Panc1 (cell line): ENCODE measurements around the gene CCL2. TPM values are rescaled to one million over a fixed set of nuclear protein-coding genes. Genes with fewer than 3 reads are reported as not detected.

Experiments used
- ATAC-seq: fragments of 200-7000 bp; cut with Tn5 transposase; 2 replicates; pipeline ENCODE4 v1.9.1; 2020; ENCODE audit warnings: mild to moderate bottlenecking, moderate library complexity
- BruUV-seq: library from RNA; stranded (reverse); fragments of 400-500 nt; replicated peaks from 2 replicates; lab custom pipeline; 2021; lab: Mats Ljungman, UMichigan
- CTCF ChIA-PET: fragments of 300-600 bp; sonication (Branson Sonifier 250); formaldehyde crosslinking; loops from one replicate; lab custom pipeline; 2022; ENCODE audit warnings: antibody characterized with exemption; lab: Charles Lee
- POLR2A ChIA-PET: fragments of 300-600 bp; sonication (Branson Sonifier 250); formaldehyde crosslinking; loops from one replicate; lab custom pipeline; 2022; ENCODE audit warnings: antibody characterized with exemption; lab: Charles Lee
- DNase-seq: peaks from one replicate; pipeline ENCODE4 v3.0.0-alpha.2; 2010; ENCODE audit warnings: low read depth, low spot score
- H3K27ac ChIP-seq: 2 replicates; pipeline ENCODE4 v1.5.1; 2011; ENCODE audit warnings: mild to moderate bottlenecking, low read length, inconsistent platforms
- H3K27me3 ChIP-seq: fragments of 200-500 bp; sonication (Bioruptor generic); 2 replicates; pipeline ENCODE4 v1.6.0; 2014; ENCODE audit warnings: low read length, inconsistent platforms; ENCODE audit not compliant: control insufficient read depth, insufficient read depth
- H3K36me3 ChIP-seq: fragments of 200-500 bp; sonication (Bioruptor generic); 2 replicates; pipeline ENCODE4 v1.5.1; 2014; ENCODE audit warnings: inconsistent platforms, mild to moderate bottlenecking, low read length, moderate library complexity; ENCODE audit not compliant: control insufficient read depth, insufficient read depth
- H3K4me1 ChIP-seq: 2 replicates; pipeline ENCODE4 v1.5.1; 2011; ENCODE audit warnings: inconsistent platforms, mild to moderate bottlenecking, low read length, moderate library complexity; ENCODE audit not compliant: control insufficient read depth, insufficient read depth
- H3K4me3 ChIP-seq, 2 experiments: 2 replicates each; pipeline ENCODE4 v1.5.1; 2011 to 2012; ENCODE audit warnings: low read depth in 2 of 2, low read length in 2 of 2, mild to moderate bottlenecking in 2 of 2, inconsistent platforms in 1 of 2, moderate library complexity in 1 of 2
- H3K9me3 ChIP-seq: fragments of 200-500 bp; sonication (Bioruptor generic); 2 replicates; pipeline ENCODE4 v1.5.1; 2014; ENCODE audit warnings: low read depth, mild to moderate bottlenecking, inconsistent platforms, low read length, moderate library complexity; ENCODE audit not compliant: control insufficient read depth, insufficient read depth
- POLR2AphosphoS5 ChIP-seq: IDR thresholded peaks from 2 replicates; pipeline ENCODE4 v1.6.1; 2012; ENCODE audit warnings: mild to moderate bottlenecking, low read depth, low read length, moderate library complexity
- REST ChIP-seq, 2 experiments: IDR thresholded peaks; 2 replicates each; pipeline ENCODE4 v1.6.1; 2011 to 2012; ENCODE audit warnings: low read depth in 2 of 2, control low read depth in 1 of 2, low read length in 1 of 2, mild to moderate bottlenecking in 1 of 2, moderate library complexity in 1 of 2; ENCODE audit not compliant: insufficient read depth in 1 of 2
- SIN3A ChIP-seq: IDR thresholded peaks from 2 replicates; pipeline ENCODE4 v1.6.1; 2012; ENCODE audit warnings: low read depth, mild to moderate bottlenecking, low read length, moderate library complexity, borderline replicate concordance; ENCODE audit not compliant: insufficient read depth
- TCF7L2 ChIP-seq: IDR thresholded peaks from 2 replicates; pipeline ENCODE4 v1.6.1; 2011; ENCODE audit warnings: mild to moderate bottlenecking, low read depth, low read length, inconsistent platforms
- in situ Hi-C: cut with HindIII; loops from 2 replicates; pipeline ENCODE4 v1.10.0; 2016; ENCODE audit warnings: low sequenced_read_pairs, low pct_unique_long_range_greater_than_20kb
- intact Hi-C: fragments of 100-400 bp; cut with micrococcal nuclease; formaldehyde crosslinking; loops from one replicate; pipeline ENCODE4 v1.10.0; 2022; ENCODE audit not compliant: unreplicated experiment
- total RNA-seq: library from RNA; stranded (reverse); gene quantifications from one replicate; pipeline ENCODE4 v1.2.1, GENCODE V29; 2021; ENCODE audit not compliant: unreplicated experiment
- TF ChIP-seq, protein P1 (sequence below): fragments of 450-650 bp; IDR thresholded peaks from 2 replicates; pipeline ENCODE4 v1.5.1; 2017; ENCODE audit warnings: mild to moderate bottlenecking

CCL2 gene
- total RNA-seq, 1 experiment from 2014 or later: 513 TPM

- no peaks in the 10 kb centered on the region; the same call in 1 of the 2 replicates for H3K4me1 ChIP-seq
- H3K27me3 ChIP-seq: no peaks in the 10 kb centered on the region
- no TSS peak for BruUV-seq
- CTCF ChIA-PET: no interaction called here
- H3K4me3 ChIP-seq: no peak overlapping the region
- peak; percentile 76; the same call in 1 of the 2 replicates for ATAC-seq
- in situ Hi-C loops: no loop called here
- intact Hi-C loops: loop anchor here (10.0 kb wide), 1 partner anchor 98 kb away; no protein-coding TSS in a partner anchor
- H3K36me3 ChIP-seq: no peaks in the 10 kb centered on the region
- DNase-seq: no peak
- POLR2A ChIA-PET: no interaction called here
- peak overlapping the region; percentile 49 for H3K27ac ChIP-seq
- TF ChIP-seq TCF7L2: peak; percentile 86
- TF ChIP-seq, protein P1, sequence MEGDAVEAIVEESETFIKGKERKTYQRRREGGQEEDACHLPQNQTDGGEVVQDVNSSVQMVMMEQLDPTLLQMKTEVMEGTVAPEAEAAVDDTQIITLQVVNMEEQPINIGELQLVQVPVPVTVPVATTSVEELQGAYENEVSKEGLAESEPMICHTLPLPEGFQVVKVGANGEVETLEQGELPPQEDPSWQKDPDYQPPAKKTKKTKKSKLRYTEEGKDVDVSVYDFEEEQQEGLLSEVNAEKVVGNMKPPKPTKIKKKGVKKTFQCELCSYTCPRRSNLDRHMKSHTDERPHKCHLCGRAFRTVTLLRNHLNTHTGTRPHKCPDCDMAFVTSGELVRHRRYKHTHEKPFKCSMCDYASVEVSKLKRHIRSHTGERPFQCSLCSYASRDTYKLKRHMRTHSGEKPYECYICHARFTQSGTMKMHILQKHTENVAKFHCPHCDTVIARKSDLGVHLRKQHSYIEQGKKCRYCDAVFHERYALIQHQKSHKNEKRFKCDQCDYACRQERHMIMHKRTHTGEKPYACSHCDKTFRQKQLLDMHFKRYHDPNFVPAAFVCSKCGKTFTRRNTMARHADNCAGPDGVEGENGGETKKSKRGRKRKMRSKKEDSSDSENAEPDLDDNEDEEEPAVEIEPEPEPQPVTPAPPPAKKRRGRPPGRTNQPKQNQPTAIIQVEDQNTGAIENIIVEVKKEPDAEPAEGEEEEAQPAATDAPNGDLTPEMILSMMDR: no peak
- H3K9me3 ChIP-seq: no peaks in the 10 kb centered on the region
These were observed 48.5 kb upstream of the CCL2 start for GRCh38 chr17:34206569-34206968.

DNA sequence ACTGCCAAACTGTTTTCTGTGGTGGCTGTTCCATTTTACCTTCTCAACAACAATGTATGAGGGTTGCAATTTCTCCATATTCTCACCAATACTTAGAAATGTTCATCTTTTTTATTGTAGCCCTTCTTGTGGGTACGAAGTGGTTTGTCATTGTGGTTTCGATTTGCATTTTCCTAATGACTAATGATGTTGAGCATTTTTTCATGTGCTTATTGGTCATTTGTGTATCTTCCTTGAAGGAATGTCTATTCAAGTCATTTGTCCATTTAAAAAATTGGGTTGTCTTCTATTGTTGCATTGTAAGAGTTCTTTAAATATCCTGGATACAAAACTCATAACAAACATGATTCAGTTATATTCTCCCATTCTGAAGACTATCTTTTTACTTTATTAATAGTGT, 47.5 kb upstream of the CCL2 start:
- in situ Hi-C loops: no loop called here
- CTCF ChIA-PET: interaction anchor here (0.6 kb wide), 1 partner anchor 1330 kb away, joined by 10 read pairs; no protein-coding TSS in a partner anchor

More for the DNA sequence above, 47.5 kb upstream of the CCL2 start:
- DNase-seq: no peak
- no peaks in the 10 kb centered on the region for H3K36me3 ChIP-seq
- no peak overlapping the region for H3K4me3 ChIP-seq
- no peaks in the 10 kb centered on the region for H3K9me3 ChIP-seq
- no TSS peak for BruUV-seq
- no peak for ATAC-seq
- H3K27me3 ChIP-seq: no peaks in the 10 kb centered on the region
- intact Hi-C loops: loop anchor here (10.0 kb wide), 1 partner anchor 97 kb away; no protein-coding TSS in a partner anchor
- no peaks in the 10 kb centered on the region; the same call in 1 of the 2 replicates for H3K4me1 ChIP-seq
- POLR2A ChIA-PET: no interaction called here
- peak overlapping the region; percentile 62 for H3K27ac ChIP-seq
- TF ChIP-seq POLR2AphosphoS5: no peak
- TF ChIP-seq TCF7L2: no peak
- TF ChIP-seq SIN3A: no peak
- TF ChIP-seq REST (IDR thresholded peaks at IDR 0.05; ENCODE audit: insufficient read depth in 1 of 2, low read depth in 2 of 2, low read length in 1 of 2): no peak
- TF ChIP-seq, protein P1: no peak
